KG1 (cell line): ENCODE results near the gene KLF15.

ENCODE experiments used
- DNase-seq: peaks from one replicate; lab custom pipeline; 2025; lab: John Stamatoyannopoulos, UW

Gene KLF15

GRCh38 chr3:126320517-126321293, 36.5 kb downstream of the KLF15 start:
- no peak for DNase-seq

GRCh38 chr3:126319701-126320295, 37.4 kb downstream of the KLF15 start:
- DNase-seq, result no peak

GRCh38 chr3:126317029-126317996, 39.9 kb downstream of the KLF15 start:
- no peak for DNase-seq

- no peak for DNase-seq
Observed at GRCh38 chr3:126316501-126316939, 40.7 kb downstream of the KLF15 start.

- no peak for DNase-seq
Observed at GRCh38 chr3:126316031-126316461, 41.2 kb downstream of the KLF15 start.

DNA sequence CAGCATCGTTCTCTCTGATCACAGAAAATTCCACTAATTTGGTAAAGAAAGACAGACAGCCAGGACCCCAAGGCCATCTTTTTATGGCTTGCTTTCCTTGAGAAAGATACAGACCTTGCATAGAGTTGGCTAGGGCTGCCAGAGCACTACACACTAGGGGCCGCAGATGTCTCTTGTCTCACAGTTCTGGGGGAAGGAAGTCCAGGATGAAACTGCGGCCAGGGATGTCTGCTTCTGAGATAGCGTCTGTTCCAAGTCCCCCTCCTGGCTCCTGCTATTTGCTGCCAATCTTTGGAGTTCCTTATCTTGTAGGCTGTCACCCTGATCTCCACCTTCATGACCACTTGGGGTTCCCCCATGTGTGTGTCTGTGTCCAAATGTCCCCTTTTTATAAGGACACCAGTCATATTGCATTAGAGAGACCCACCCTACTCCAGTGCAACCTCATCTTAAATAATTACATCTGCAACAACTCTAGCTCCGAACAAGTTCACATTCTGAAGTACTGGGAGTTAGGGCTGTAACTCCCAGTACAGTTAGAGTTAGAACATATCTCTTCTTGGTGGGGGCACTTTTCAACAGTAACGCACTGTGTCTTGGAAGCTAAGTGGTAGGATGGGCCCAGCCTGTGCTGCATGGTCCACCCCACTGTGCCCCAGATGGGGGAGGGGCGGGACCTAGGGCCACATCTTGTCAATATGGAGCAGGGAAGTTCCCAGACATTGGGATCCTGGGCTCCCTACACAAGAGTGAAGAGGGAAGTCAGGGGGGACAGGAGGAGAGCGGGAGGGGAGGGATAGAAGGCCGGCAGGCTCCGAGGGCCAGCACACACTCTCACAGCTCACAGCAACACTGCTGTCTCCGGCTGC, 42.2 kb downstream of the KLF15 start:
- DNase-seq, result no peak

- DNase-seq, result no peak
Observed at GRCh38 chr3:126314305-126314789, 42.9 kb downstream of the KLF15 start.

GRCh38 chr3:126313580-126314304, 43.5 kb downstream of the KLF15 start:
- no peak for DNase-seq

- DNase-seq, result no peak
Observed at GRCh38 chr3:126313166-126313565, 44.0 kb downstream of the KLF15 start.

DNA sequence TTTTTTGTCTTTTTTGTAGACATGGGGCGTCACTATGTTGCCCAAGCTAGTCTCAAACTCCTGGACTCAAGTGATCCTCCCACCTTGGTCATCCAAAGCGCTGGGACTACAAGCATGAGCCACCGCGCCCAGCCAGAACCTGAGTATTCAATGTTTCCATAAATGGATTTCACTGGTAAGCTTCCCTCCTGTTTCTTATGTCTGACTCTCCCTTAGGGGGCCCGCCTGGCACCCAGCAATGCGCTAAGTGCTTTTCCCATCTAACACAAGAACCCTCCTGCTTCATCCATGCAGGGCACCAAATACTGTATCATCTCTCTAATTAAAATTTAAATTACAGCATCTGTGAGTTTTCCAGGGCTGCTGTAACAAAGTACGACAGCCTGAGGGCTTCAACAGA, 44.9 kb downstream of the KLF15 start:
- no peak for DNase-seq

DNA sequence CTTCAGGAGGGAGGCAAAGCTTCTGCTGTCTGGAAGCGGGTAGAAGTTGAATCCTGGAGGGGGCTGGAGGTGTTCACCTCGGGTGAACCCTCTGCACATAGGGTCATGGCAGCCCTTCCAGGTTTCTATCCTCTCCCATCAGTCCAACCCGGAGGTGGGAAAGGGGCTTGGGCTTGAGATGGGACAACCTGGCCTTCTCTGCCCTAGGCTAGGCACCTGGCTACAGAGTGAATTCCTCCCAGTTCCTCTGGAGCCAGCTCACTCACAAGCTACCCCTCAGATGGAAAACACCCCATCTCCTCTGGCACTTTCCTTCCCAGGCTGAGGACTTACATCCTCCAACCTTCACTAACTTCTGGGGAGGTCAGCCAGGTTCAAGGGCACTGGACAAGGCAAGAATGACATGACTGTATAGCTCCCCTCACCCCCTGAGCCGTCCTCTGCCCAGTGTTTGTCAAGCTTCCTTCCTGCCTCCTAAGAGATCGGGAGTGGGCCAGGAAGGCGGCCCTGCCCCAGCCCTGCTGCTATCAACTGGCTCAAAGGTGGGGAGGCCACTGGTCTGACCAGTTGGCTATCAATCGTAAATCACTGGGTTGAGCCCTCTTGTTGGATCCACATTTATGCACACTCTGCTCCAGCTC, 45.8 kb downstream of the KLF15 start:
- no peak for DNase-seq

DNA sequence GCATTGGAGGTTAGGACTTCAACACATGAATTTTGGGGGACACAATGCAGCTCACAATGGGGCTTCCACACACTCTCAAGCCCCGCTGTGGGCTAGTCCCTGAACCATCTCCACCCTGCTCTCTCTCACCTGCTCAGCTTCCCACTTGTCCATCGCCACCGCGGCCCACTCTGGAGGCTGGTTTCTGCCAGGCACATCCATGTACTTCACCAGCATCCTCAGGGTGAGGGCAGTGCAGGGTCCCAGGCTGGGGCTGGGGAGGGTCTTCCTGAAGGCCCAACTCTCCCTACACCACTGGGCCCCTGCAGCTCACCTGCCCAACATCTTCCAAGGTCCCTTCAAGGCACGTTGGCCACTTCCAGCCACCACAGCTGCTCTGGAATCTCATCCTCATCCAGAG, 46.4 kb downstream of the KLF15 start:
- no peak for DNase-seq

DNA sequence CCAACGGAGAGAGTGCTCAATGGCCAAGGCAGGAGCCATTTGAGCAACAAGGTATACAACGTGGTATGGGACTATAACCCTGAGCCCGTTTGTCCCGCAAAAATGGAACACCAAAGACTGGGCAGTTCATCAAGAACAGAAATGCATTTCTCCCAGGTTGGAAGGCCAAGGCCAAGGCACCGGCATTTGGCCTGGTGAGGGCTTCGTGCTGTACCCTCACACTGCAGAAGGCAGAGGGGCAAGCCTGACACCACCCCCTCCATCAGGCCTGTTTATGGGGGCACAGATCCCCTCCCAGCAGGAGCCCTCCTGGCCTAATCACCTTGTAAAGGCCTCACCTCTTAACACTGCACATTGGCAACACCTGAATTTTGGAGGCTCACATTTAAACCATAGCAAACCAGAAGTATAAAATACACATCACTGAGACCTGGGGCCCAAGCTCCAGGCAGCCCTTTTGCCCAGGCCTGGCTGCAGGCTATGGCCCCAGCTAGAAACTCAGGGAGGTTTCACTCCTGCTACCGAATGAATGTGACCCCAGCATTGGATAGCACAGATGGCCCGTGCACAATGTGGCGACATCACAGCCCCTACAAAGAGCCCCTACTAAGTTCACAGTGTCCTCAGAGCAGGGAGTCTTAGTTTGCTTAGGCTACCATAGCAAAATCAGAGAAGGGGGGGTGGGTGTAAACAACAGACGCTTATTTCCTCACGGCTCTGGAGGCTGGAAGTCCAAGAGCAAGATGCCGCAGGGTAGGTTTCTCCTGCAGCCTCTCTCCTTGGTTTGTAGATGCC, 47.1 kb downstream of the KLF15 start:
- no peak for DNase-seq

- no peak for DNase-seq
Observed at GRCh38 chr3:126309165-126309564, 48.0 kb downstream of the KLF15 start.

DNA sequence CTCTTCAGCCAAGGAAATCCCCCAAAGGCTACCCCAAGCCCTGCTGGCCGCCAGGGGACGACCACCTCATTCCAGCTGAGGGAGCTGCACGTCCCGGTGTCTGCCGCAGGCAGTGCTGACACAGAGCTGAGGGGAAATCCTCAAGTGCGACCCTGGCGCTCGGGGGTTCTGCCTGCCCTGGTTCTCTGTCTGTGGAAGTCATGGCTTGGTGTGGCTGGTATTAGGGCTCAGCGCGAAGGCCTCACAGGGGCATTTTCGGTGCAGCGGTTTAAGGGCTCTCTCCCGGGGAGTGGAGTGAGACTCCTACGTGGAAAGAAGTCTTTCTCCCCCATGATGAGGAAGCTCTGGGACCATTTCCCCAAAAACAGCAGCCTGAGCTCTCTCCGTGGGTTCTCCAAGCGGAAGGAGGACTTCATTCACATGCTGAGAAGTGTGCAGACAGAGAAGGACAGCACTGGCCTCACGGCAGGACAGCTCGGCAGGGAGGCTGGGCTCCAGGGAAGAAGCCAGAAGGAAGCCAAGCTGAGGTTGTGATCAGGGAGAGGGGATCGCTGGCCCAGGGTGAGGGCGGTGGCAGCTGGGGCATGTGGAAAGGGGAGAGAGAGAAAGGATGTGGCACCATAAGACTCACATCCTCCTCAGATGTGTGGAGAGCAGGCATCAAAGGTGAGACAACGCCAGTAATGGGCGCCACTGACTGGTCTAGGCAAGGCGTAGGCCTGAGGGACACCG, 48.6 kb downstream of the KLF15 start:
- no peak for DNase-seq

DNA sequence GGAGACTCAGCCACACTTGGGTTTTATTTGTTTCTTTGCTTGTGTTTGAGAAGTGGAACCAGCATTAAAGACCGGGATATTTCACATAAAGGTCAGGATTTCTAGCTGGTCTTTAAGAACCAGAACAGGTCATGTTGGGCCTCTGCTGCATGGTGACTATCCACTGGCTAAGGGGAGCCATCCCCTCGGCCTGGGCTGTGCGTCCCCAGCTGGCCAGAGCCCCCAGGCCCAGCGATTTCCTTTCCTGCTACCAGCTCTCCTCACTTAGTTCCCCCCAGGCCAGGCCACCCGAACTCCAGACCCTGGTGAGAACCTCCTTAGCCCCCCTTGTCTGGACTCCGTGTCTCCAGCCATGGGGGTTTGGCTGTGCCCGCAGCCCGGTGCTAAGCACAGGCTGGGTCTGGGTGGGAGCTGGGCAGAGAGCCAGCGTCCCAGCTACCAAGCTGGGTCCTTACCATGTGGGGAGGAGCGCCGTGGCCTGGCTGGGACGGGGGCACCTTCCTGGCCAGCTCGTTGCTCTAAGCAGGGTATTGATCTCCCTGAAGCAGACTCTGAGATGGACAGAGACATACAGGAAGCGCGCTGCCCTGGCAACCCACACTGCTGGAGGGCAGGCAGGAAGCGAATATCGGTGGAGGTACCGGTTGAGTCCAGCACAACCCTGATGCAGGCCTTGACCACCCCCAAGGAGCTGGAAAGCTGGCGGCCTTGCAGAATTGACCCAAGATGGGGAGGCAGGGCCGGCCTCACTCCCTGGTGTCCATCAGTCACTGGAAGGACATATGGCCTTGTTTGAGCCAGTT, 49.4 kb downstream of the KLF15 start:
- no peak for DNase-seq

DNA sequence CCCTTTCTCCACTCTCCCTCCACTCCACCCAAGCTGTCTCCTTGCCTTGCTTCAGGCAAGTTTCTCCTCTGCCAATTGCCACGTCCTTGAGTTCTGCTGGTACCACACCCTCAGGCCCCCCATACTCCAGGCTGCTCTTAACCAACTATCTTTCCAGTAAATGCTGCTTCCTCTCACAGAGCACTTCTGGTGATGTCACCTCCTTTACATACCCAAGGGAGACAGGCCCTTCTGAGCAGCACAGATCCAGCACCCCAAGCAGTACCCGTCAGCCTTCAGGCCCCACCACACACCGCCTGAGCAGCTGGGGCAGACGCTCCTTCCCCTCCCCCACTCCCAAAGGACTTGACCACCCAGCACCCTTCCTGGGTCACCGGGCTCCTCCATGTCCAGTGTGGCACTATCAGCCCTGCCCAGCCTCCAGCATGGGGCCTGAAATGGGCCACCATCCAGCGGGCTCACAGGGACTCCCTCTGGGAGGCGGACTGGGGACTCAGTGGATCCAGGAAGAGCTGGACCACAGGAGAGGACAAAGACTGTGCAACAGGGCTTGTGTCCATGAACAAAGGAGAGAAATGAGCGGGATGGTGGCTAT, 50.2 kb downstream of the KLF15 start:
- no peak for DNase-seq
